GM12878 (cell line): ENCODE data around the gene CLEC18A. TPM values are rescaled to one million over a fixed set of nuclear protein-coding genes. Genes with fewer than 3 reads are reported as not detected.

Experiments
- ATAC-seq: fragments of 200-7000 bp; cut with Tn5 transposase; 3 replicates; pipeline ENCODE4 v1.9.1; 2020; ENCODE audit warnings: mild to moderate bottlenecking, moderate library complexity
- BruUV-seq: library from RNA; stranded (reverse); fragments of 400-500 nt; replicated peaks from 2 replicates; lab custom pipeline; 2021; lab: Mats Ljungman, UMichigan
- CTCF ChIA-PET: fragments of 300-600 bp; sonication (Branson Sonifier 250); formaldehyde crosslinking; extraction: SDS; loops from one replicate; lab custom pipeline; 2021; ENCODE audit warnings: inconsistent platforms; lab: Yijun Ruan, JAX
- POLR2A ChIA-PET: fragments of 350-600 bp; formaldehyde crosslinking; extraction: SDS; loops from one replicate; lab custom pipeline; 2021; ENCODE audit warnings: inconsistent platforms; lab: Charles Lee
- RAD21 ChIA-PET: fragments of 300-600 bp; sonication (Branson Sonifier 250); formaldehyde crosslinking; loops from one replicate; lab custom pipeline; 2023; ENCODE audit warnings: antibody characterized with exemption; ENCODE audit not compliant: unreplicated experiment; lab: Charles Lee
- SMC1A ChIA-PET: fragments of 300-600 bp; sonication (Branson Sonifier 250); formaldehyde crosslinking; loops from one replicate; lab custom pipeline; 2023; ENCODE audit not compliant: unreplicated experiment, uncharacterized antibody; lab: Charles Lee
- DNase-seq: peaks from one replicate; pipeline ENCODE4 v3.0.0-alpha.2; 2011; ENCODE audit warnings: low read depth, low spot score
- FAIRE-seq: peaks from 3 replicates; lab custom pipeline; 2011; peaks lifted over from hg19 to GRCh38; lab: Jason Lieb, UNC
- H2AFZ ChIP-seq: 2 replicates; pipeline ENCODE4 v1.6.0; 2011; ENCODE audit warnings: low read depth, low read length, control low read depth; ENCODE audit not compliant: control insufficient read depth
- H3K27ac ChIP-seq: 2 replicates; pipeline ENCODE4 v1.5.1; 2011; ENCODE audit warnings: control low read depth; ENCODE audit not compliant: control insufficient read depth, insufficient read depth
- H3K27me3 ChIP-seq, 2 experiments: replicated peaks in 1 of 2; 2 replicates each; pipeline versions ENCODE4 v1.6.0 to v1.6.1; 2011; ENCODE audit warnings: low read length in 1 of 2; ENCODE audit not compliant: control insufficient read depth in 2 of 2, insufficient read depth in 2 of 2
- H3K36me3 ChIP-seq, 2 experiments: 2 replicates each; pipeline ENCODE4 v1.5.1; 2011; ENCODE audit warnings: low read length in 1 of 2; ENCODE audit not compliant: control insufficient read depth in 2 of 2, insufficient read depth in 2 of 2
- H3K4me1 ChIP-seq: 2 replicates; pipeline ENCODE4 v1.6.1; 2011; ENCODE audit warnings: mild to moderate bottlenecking, low read length, moderate library complexity, mixed read lengths; ENCODE audit not compliant: control insufficient read depth, insufficient read depth
- H3K4me2 ChIP-seq: 2 replicates; pipeline ENCODE4 v1.6.0; 2011; ENCODE audit warnings: control low read depth; ENCODE audit not compliant: control insufficient read depth, insufficient read depth
- H3K4me3 ChIP-seq: fragments of 200-600 bp; sonication (generic); 2 replicates; pipeline ENCODE4 v1.5.1; 2016
- H3K79me2 ChIP-seq: 2 replicates; pipeline ENCODE4 v1.6.0; 2011; ENCODE audit warnings: low read length; ENCODE audit not compliant: control insufficient read depth, insufficient read depth
- H3K9ac ChIP-seq: 2 replicates; pipeline ENCODE4 v1.8.0; 2011; ENCODE audit warnings: low read length, control low read depth, mixed read lengths; ENCODE audit not compliant: control insufficient read depth, insufficient read depth
- H3K9me3 ChIP-seq: replicated peaks from 3 replicates; pipeline ENCODE4 v1.5.1; 2011; ENCODE audit warnings: mild to moderate bottlenecking, low read length; ENCODE audit not compliant: control insufficient read depth, insufficient read depth
- H4K20me1 ChIP-seq: 2 replicates; pipeline ENCODE4 v1.6.0; 2011; ENCODE audit not compliant: control insufficient read depth, insufficient read depth
- CHD2 ChIP-seq: IDR thresholded peaks from 2 replicates; pipeline ENCODE4 v1.6.1; 2011; ENCODE audit warnings: low read depth, low read length, improper control_type of control experiment, borderline replicate concordance
- EED ChIP-seq: sonication (generic); IDR thresholded peaks from 2 replicates; pipeline ENCODE4 v1.6.1; 2016; ENCODE audit warnings: antibody characterized with exemption, low read depth
- ESRRA ChIP-seq: IDR thresholded peaks from 2 replicates; pipeline ENCODE4 v1.6.1; 2012; ENCODE audit warnings: mild to moderate bottlenecking, low read length, improper control_type of control experiment
- ETV6 ChIP-seq, 2 experiments: fragments of 450-650 bp in 1 of 2; IDR thresholded peaks in 1 of 2; conservative IDR thresholded peaks in 1 of 2; 2 replicates each; pipeline ENCODE4 v1.6.1; 2014; ENCODE audit warnings: antibody characterized with exemption in 1 of 2, borderline replicate concordance in 1 of 2, low read depth in 1 of 2, mild to moderate bottlenecking in 1 of 2, moderate library complexity in 1 of 2
- HCFC1 ChIP-seq: fragments of 150-350 bp; IDR thresholded peaks from 2 replicates; pipeline ENCODE4 v1.6.1; 2014; ENCODE audit warnings: low read length
- HDAC6 ChIP-seq: fragments of 200-600 bp; sonication (generic); IDR thresholded peaks from one replicate; pipeline ENCODE4 v1.8.0; 2017; ENCODE audit warnings: antibody characterized with exemption; ENCODE audit not compliant: unreplicated experiment
- HDGF ChIP-seq: fragments of 450-650 bp; IDR thresholded peaks from 2 replicates; pipeline ENCODE4 v1.6.1; 2016; ENCODE audit warnings: antibody characterized with exemption
- KDM1A ChIP-seq: fragments of 200-600 bp; sonication (generic); IDR thresholded peaks from 2 replicates; pipeline ENCODE4 v1.6.1; 2016; ENCODE audit warnings: borderline replicate concordance
- MXI1 ChIP-seq: fragments of 150-350 bp; IDR thresholded peaks from 2 replicates; pipeline ENCODE4 v1.6.1; 2011; ENCODE audit warnings: low read depth, mild to moderate bottlenecking, inconsistent platforms, low read length, improper control_type of control experiment
- PAX8 ChIP-seq: fragments of 450-650 bp; IDR thresholded peaks from 2 replicates; pipeline ENCODE4 v1.6.1; 2017; ENCODE audit warnings: mild to moderate bottlenecking, moderate library complexity
- SIN3A ChIP-seq: IDR thresholded peaks from 2 replicates; pipeline ENCODE4 v1.6.1; 2012; ENCODE audit warnings: low read depth, low read length, improper control_type of control experiment
- SREBF1 ChIP-seq: IDR thresholded peaks from 2 replicates; pipeline ENCODE4 v1.6.1; 2012; ENCODE audit warnings: mild to moderate bottlenecking, low read length
- STAT3 ChIP-seq: IDR thresholded peaks from 2 replicates; pipeline ENCODE4 v1.6.1; 2011; ENCODE audit warnings: low read depth, low read length, improper control_type of control experiment
- SUPT20H ChIP-seq: IDR thresholded peaks from 2 replicates; pipeline ENCODE4 v1.6.1; 2011; ENCODE audit warnings: low read depth, mild to moderate bottlenecking, low read length, moderate library complexity, borderline replicate concordance; ENCODE audit not compliant: control insufficient read depth
- ZNF384 ChIP-seq: IDR thresholded peaks from 2 replicates; pipeline ENCODE4 v1.6.1; 2012; ENCODE audit warnings: low read depth, mild to moderate bottlenecking, low read length, improper control_type of control experiment, borderline replicate concordance
- ZNF592 ChIP-seq: fragments of 450-650 bp; IDR thresholded peaks from 2 replicates; pipeline ENCODE4 v1.6.1; 2017; ENCODE audit warnings: mild to moderate bottlenecking, moderate library complexity
- WGBS: methylation state at CpG from one replicate; pipeline ENCODE4 v1.1.6; 2016; ENCODE audit warnings: low lambda C conversion rate; ENCODE audit not compliant: insufficient replicate concordance, insufficient coverage; ENCODE audit errors: missing lambda C conversion rate; 5-methylcytosine and 5-hydroxymethylcytosine counted together
- in situ Hi-C: fragments of 300-500 bp; cut with MboI; formaldehyde crosslinking; loops from 9 replicates; pipeline ENCODE4 v1.14.3; 2018; ENCODE audit warnings: mixed read lengths
- intact Hi-C: fragments of 100-400 bp; cut with micrococcal nuclease; formaldehyde crosslinking; loops from one replicate; pipeline ENCODE4 v1.14.2; 2022; ENCODE audit not compliant: unreplicated experiment
- polyA plus RNA-seq, 11 experiments: library from polyadenylated mRNA; depleted of rRNA in 4 of 11; unstranded in 6 of 11; stranded (reverse) in 5 of 11; fragments of >200 nt; fragmentation: Nextera tagmentation in 4 of 11; fragmentation: Illumina TruSeq in 1 of 11; extraction: Ambion mirVana in 4 of 11; extraction: Trizol in 1 of 11; gene quantifications; 1 replicate in 1 of 11; 2 replicates in 10 of 11; pipeline versions ENCODE4 v1.2.1 to v1.2.3, GENCODE V29; 2011 to 2016; ENCODE audit warnings: inconsistent platforms in 2 of 11, missing spikeins in 2 of 11, low read depth in 1 of 11
- total RNA-seq, 4 experiments: library from RNA; depleted of rRNA in 3 of 4; stranded (reverse); fragments of >200 nt in 3 of 4; fragmentation: Illumina TruSeq in 1 of 4; extraction: Trizol in 1 of 4; gene quantifications; 2 replicates each; pipeline versions ENCODE4 v1.2.1 to v1.2.3, GENCODE V29; 2013 to 2021
- TF ChIP-seq, protein P1 (sequence below): fragments of 450-650 bp; IDR thresholded peaks from 2 replicates; pipeline ENCODE4 v1.6.1; 2017; ENCODE audit warnings: low read depth, mild to moderate bottlenecking, moderate library complexity

Gene CLEC18A
- total and polyA plus RNA-seq, 10 of the 15 experiments (the other 5 are each of a cell fraction or from before 2014, with no cell fraction given) = 0.03 to 0.26 (median 0.10) TPM; not detected in 4

GRCh38 chr16:69917739-69918138 is 33.4 kb upstream of the CLEC18A start:
- Histone ChIP-seq H2AFZ (no peak overlapping the region), H3K4me1 (no peaks in the 10 kb centered on the region), H3K4me2 (no peak overlapping the region), H3K79me2 (no peaks in the 10 kb centered on the region), H4K20me1 (no peaks in the 10 kb centered on the region), H3K27me3 (no peaks in the 10 kb centered on the region), H3K4me3 (no peak overlapping the region), H3K9ac (no peak overlapping the region), H3K27ac (no peak overlapping the region), H3K9me3 (no peaks in the 10 kb centered on the region), H3K36me3 (no peaks in the 10 kb centered on the region; a peak in 1 of 4 replicates)
- FAIRE-seq = no peak
- BruUV-seq = no TSS peak
- DNase-seq = no peak
- WGBS = 94% methylated on average over 20 of the region's 20 CpGs
- ATAC-seq = no peak
- in situ Hi-C loops = no loop called here
- intact Hi-C loops = no loop called here
- ChIA-PET CTCF (interaction anchor here (0.8 to 1.4 kb wide), 2 partner anchors 10 to 13 kb away, joined by 3 to 6 read pairs; no protein-coding TSS in a partner anchor), POLR2A (no interaction called here), SMC1A (no interaction called here), RAD21 (no interaction called here)
- TF ChIP-seq SREBF1 (no peak), ETV6 (conservative IDR thresholded peaks at IDR 0.05 in 1 of 2, IDR thresholded peaks at IDR 0.05 in 1 of 2; ENCODE audit: borderline replicate concordance in 1 of 2, low read depth in 1 of 2) (no peak), ESRRA (no peak), EED (no peak), KDM1A (no peak), SIN3A (no peak), PAX8 (no peak), STAT3 (no peak), HDAC6 (no peak), ZNF592 (no peak), ZNF384 (no peak), SUPT20H (no peak), HCFC1 (no peak), HDGF (no peak), MXI1 (no peak), CHD2 (no peak)
- TF ChIP-seq, protein P1, sequence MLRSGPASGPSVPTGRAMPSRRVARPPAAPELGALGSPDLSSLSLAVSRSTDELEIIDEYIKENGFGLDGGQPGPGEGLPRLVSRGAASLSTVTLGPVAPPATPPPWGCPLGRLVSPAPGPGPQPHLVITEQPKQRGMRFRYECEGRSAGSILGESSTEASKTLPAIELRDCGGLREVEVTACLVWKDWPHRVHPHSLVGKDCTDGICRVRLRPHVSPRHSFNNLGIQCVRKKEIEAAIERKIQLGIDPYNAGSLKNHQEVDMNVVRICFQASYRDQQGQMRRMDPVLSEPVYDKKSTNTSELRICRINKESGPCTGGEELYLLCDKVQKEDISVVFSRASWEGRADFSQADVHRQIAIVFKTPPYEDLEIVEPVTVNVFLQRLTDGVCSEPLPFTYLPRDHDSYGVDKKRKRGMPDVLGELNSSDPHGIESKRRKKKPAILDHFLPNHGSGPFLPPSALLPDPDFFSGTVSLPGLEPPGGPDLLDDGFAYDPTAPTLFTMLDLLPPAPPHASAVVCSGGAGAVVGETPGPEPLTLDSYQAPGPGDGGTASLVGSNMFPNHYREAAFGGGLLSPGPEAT = no peak
